Measurements from ENCODE around the gene ARL8A.
A peak's percentile ranks its signal among the peaks of the same experiment; 100 is the strongest.
"Not testable (repeated sequence)": the region's sequence is repeated elsewhere in the genome, so short reads cannot be mapped to it uniquely, and the experiment has no call there.

ARL8A gene

DNA sequence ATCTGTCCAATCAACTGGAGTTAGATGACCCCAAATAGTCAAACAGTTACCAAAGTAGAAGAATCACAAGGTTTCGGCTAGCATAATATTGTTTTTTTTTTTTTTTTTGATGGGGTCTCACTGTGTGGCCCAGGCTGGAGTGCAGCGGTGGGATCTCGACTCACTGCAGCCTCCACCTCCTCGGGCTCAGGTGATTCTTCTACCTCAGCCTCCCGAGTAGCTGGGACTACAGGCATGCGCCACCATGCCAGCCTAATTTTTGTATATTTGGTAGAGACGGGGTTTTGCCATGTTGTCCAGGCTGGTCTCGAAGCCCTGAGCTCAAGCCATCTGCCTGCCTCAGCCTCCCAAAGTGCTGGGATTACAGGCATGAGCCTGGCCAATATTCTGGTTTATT lies 1.2 kb upstream of the ARL8A start:
- H3K27me3 Mint-ChIP-seq (ENCODE audit: low read depth); H3K9me3 Mint-ChIP-seq; DNase-seq (ENCODE audit: low spot score): not testable (repeated sequence)
- Mint-ChIP-seq H3K36me3 (ENCODE audit: low read depth) (peaks cover 33% of the 10 kb centered on the region), H3K4me3 (peak overlapping the region; percentile 72), H3K4me1 (ENCODE audit: low read depth) (peaks cover 28% of the 10 kb centered on the region), H3K27ac (peak overlapping the region; percentile 73)

DNA sequence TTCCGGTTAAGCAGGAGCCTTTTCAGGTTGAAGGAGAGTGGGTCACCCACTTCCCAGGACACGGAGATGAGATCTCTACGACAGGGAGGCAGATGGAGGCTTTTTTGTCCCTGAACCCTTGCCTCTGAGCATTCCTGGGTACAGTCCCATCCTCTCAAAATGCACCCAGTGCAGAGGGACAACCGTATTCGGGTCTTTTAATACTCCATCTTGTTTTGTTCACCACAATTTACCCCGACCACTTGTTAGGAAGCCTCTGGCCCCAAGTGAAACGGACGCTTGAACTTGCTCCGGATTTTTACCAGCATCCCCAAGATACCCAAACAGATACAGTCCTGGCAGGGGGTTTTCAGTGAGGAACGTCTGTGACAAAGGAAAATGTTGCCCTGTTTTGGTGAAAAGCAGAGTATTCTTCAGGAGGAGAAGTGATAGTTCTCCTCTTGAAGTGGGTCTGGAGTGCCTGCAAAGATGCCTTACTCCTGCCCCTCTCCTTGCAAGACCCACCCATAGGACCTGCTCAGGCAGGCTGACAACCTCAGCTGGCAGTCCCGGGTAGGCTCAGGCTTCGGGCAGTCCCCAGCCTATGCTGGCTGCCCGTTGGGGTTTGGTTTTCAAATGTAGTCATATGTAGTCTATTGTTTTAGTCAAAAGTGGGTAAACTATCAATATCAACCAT lies 669 bp upstream of the ARL8A start:
- Mint-ChIP-seq H3K4me1 (ENCODE audit: low read depth) (peaks cover 28% of the 10 kb centered on the region), H3K27me3 (ENCODE audit: low read depth) (no peaks in the 10 kb centered on the region), H3K4me3 (peak overlapping the region; percentile 72), H3K27ac (peak overlapping the region; percentile 73), H3K9me3 (no peaks in the 10 kb centered on the region), H3K36me3 (ENCODE audit: low read depth) (peaks cover 30% of the 10 kb centered on the region)
- DNase-seq (ENCODE audit: low spot score): peak; percentile 60

DNA sequence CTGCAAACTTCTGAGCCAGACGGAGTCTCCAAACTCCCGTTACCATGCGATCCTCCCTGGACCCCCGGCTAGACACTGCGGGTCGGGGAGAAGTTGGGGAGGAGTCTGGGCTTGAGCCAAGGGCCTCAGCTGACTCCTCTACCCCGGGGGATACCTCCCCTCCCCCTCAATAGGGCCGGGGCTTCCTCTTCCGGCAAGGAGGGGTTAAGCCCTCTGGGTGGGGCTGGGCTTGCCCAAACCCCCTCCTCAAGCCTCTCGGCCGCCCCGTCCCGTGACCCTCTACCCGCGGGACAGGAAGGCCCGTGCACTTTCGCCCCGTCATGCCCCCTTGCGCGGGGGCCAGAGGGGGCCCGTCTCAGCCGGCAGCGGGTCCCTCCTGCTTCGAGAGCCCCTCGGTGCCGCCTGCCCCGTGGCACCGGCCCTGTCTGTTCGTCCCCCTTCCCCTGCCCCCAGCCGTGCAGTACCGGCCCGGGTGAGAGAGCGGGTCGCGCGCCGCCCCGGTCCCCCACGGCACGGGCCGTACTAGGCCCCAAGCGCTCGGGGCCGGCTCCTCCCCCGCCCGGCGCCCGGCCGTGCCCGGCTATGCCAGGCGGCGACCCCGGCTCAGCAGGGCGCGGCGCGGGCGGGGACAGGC lies 652 bp downstream of the ARL8A start:
- DNase-seq (ENCODE audit: low spot score): peak; percentile 21
- no peaks in the 10 kb centered on the region for H3K9me3 Mint-ChIP-seq
- H3K4me3 Mint-ChIP-seq: peak overlapping the region; percentile 91
- peaks cover 28% of the 10 kb centered on the region for H3K4me1 Mint-ChIP-seq (ENCODE audit: low read depth)
- no peaks in the 10 kb centered on the region for H3K27me3 Mint-ChIP-seq (ENCODE audit: low read depth)
- peaks cover 20% of the 10 kb centered on the region for H3K36me3 Mint-ChIP-seq (ENCODE audit: low read depth)
- H3K27ac Mint-ChIP-seq: peak overlapping the region; percentile 89

DNA sequence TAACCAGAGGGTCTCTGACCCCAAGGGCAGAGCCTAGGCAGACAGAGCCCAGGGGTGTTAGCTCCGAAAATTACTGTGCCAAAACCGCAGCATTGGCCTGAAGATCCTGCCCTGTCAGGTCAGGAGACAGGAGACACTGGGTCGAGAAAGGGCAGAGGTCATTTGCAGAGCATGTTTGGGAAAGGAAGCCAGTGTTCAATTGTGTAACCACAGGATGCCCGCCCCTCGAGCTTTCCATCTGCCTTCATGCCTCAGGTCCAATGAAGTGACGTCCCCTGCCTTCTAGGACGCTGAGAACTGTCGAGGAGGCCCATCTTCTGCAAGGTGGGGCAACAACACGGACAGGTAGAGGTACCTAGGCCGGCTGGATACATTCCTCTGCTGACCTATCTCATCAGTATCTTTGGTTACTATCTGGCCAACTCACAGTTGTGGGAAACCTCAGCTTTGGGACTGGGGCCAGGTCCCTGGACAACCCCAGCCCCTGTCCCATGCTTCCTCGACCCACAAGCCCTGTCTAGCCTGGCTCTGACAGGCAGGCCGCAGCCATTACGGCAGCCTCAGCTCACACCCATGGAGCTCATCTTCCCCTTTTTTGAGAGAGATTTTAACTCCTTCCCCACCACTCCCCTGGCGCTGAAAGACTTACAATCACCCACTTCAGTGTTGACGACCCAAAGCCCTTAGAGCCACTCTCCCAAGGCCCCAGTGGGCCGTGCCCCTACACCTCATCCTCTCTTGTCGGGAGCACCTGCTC lies 1.3 kb downstream of the ARL8A start:
- no peak for DNase-seq (ENCODE audit: low spot score)

DNA sequence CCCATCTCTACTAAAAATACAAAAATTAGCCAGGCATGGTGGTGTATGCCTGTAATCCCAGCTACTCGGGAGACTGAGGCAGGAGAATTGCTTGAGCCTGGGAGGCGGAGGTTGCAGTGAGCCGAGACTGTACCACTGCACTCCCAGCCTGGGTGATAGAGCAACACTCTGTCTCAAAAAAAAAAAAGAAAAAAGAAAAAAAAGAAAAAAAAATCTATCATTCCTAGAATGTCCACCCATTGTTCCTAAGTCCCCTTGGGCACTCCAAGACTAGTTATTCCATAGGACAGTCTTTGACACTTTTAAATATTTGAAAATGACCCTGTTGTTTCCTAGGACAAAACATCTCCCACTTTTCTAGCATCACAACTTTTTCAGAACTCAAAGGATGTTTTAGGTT lies 3.1 kb downstream of the ARL8A start:
- not testable (repeated sequence) for H3K4me3 Mint-ChIP-seq; H3K9me3 Mint-ChIP-seq; H3K27me3 Mint-ChIP-seq (ENCODE audit: low read depth); DNase-seq (ENCODE audit: low spot score); H3K27ac Mint-ChIP-seq
- Mint-ChIP-seq H3K36me3 (ENCODE audit: low read depth) (peaks cover 19% of the 10 kb centered on the region), H3K4me1 (ENCODE audit: low read depth) (peaks cover 25% of the 10 kb centered on the region)

More for the DNA sequence above, 1.3 kb downstream of the ARL8A start:
- Mint-ChIP-seq H3K27ac (peak overlapping the region; percentile 89), H3K9me3 (no peaks in the 10 kb centered on the region), H3K27me3 (ENCODE audit: low read depth) (no peaks in the 10 kb centered on the region), H3K4me3 (peak overlapping the region; percentile 91), H3K4me1 (ENCODE audit: low read depth) (peaks cover 28% of the 10 kb centered on the region), H3K36me3 (ENCODE audit: low read depth) (peaks cover 24% of the 10 kb centered on the region)

DNA sequence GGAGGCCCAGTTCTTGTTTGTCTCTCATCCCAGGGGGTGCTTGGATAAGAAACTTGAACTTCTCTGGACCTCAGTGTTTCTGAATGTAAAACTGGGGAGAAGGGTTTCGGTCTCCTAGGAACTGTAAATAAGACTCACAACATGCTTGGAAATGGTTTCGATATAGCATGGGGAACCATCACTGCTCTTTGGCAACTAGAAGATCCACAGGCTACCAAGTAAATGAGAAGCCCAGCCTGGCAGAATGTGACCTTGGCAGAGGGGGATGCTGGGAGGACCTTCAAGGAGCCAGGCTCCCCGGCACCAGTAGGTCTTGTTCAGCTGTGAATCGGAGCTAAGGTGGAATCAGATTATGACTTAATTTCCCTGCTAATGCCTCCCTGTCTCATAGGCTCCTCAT lies 3.7 kb downstream of the ARL8A start:
- peaks cover 19% of the 10 kb centered on the region for H3K36me3 Mint-ChIP-seq (ENCODE audit: low read depth)
- H3K9me3 Mint-ChIP-seq: no peaks in the 10 kb centered on the region
- no peak overlapping the region for H3K4me3 Mint-ChIP-seq
- no peak for DNase-seq (ENCODE audit: low spot score)
- peaks cover 23% of the 10 kb centered on the region for H3K4me1 Mint-ChIP-seq (ENCODE audit: low read depth)
- H3K27ac Mint-ChIP-seq: no peak overlapping the region
- H3K27me3 Mint-ChIP-seq (ENCODE audit: low read depth): no peaks in the 10 kb centered on the region

DNA sequence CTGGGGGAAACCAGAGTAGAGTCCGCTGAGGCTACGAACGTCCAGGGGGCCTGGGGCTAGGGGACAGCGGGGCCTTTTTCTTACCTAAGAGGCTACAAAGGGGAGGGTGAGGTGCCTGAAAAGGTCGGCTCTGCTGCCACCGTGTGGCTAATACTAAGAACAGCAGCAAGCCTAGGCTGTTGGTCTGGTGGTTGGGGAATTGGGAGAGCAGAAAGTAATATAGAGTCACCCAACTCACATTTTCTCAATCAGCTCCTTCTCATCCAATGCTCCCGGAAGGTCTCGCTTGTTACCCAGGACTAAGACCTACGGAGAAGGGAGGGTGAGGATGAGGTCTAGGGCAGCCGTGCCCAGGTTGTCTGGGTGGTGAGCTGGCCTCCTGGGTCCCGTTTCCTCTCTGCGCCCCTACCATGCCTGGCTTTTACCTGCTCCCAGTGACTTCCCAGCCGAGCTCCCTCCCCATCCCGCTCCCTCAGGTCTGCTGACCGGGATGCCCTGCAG lies 9.3 kb downstream of the ARL8A start:
- H3K36me3 Mint-ChIP-seq (ENCODE audit: low read depth): peaks cover 19% of the 10 kb centered on the region
- no peaks in the 10 kb centered on the region for H3K27me3 Mint-ChIP-seq (ENCODE audit: low read depth)
- H3K4me3 Mint-ChIP-seq: no peak overlapping the region
- peak; percentile 36 for DNase-seq (ENCODE audit: low spot score)
- no peaks in the 10 kb centered on the region for H3K4me1 Mint-ChIP-seq (ENCODE audit: low read depth)
- no peaks in the 10 kb centered on the region for H3K9me3 Mint-ChIP-seq
- no peak overlapping the region for H3K27ac Mint-ChIP-seq

DNA sequence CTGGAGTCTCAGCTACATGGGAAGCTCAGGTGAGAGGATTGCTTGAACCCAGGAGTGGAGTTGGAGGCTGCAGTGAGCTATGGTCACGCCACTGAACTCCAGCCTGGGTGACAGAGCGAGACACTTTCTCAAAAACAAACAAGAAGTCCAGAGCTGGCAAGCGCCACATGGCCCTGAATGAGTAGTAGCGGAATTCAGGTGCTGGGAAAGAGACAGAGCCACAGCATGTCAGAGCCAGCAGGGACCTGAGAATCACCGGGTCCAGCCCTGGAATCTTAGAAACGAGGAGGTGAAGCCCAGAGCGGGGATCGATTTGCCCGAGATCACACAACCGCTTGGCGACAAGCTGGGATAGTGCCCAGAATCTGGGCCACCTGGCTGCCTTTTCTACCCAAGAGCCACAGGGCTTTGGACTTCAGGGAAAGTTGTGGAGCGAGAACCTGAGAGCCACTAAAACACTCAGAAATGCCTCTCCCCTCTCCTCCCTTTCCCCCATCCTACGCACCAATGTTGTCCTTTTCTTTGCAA lies 9.8 kb downstream of the ARL8A start:
- Mint-ChIP-seq H3K36me3 (ENCODE audit: low read depth) (peaks cover 19% of the 10 kb centered on the region), H3K4me1 (ENCODE audit: low read depth) (no peaks in the 10 kb centered on the region), H3K4me3 (no peak overlapping the region), H3K27me3 (ENCODE audit: low read depth) (no peaks in the 10 kb centered on the region), H3K9me3 (no peaks in the 10 kb centered on the region), H3K27ac (no peak overlapping the region)
- DNase-seq (ENCODE audit: low spot score): no peak

DNA sequence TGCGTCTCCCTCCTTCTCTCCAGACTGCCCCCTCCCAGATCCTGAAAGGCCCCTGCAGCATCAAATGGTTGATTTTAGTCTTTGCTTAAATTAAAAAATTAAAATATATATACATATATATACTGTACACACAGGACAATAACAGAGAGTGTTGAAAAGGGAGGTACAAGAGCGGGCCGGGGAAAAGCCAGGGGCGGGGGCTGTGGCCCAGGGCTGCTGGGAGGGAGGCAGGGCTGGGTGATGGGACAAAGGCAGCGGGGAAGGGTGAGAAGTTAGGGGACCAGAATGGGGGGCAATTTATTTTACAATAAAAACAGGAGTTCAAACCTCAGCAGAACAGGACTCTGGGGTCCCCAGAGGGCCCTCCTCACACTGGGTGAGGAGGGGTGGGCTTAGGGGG lies 10.5 kb downstream of the ARL8A start:
- no peaks in the 10 kb centered on the region for H3K9me3 Mint-ChIP-seq
- H3K36me3 Mint-ChIP-seq (ENCODE audit: low read depth): peaks cover 18% of the 10 kb centered on the region
- DNase-seq (ENCODE audit: low spot score): no peak
- no peaks in the 10 kb centered on the region for H3K4me1 Mint-ChIP-seq (ENCODE audit: low read depth)
- no peak overlapping the region for H3K27ac Mint-ChIP-seq
- H3K27me3 Mint-ChIP-seq (ENCODE audit: low read depth): no peaks in the 10 kb centered on the region
- H3K4me3 Mint-ChIP-seq: no peak overlapping the region

DNA sequence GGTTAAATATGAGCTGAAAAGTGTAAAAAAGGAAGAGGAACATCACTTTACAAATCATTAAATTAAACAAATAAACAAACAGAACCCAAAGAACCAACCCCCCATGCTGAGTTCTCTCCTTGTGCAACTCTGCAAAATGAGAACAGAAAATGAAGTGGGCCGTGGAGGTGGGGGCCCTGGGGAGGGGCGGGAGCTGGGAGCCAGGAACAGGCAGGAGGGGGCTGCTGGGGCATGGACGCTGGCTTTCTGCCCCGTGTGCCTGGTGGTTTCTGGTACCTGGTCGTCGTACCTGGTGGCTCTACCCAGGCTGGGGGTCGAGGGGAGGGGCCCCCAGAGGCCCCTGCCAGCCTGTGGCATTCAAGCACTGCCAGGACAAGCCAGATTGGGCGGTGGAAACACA lies 11.0 kb downstream of the ARL8A start:
- Mint-ChIP-seq H3K9me3 (no peaks in the 10 kb centered on the region), H3K4me1 (ENCODE audit: low read depth) (no peaks in the 10 kb centered on the region), H3K4me3 (no peak overlapping the region), H3K27me3 (ENCODE audit: low read depth) (no peaks in the 10 kb centered on the region), H3K36me3 (ENCODE audit: low read depth) (peaks cover 13% of the 10 kb centered on the region), H3K27ac (no peak overlapping the region)
- DNase-seq (ENCODE audit: low spot score): no peak

DNA sequence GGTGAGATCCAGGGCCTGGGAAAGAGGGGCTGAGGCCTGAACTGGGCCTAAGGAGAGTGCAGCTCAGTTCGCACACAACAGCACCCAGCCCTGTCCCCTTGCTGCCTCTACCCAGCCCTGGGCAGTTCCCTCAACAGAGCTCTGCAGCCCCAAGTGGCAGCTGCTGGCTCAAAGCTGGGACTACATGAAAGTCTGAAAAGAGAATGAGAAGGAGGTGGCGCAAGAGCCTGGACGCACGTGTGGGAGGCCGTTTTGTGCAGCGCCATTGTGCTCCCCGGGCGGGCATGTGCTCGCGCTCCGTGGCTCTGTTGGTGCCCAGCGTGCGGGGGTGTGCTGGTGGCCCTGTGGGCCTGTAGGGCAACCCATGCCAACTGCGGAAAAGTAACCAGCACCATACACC lies 11.5 kb downstream of the ARL8A start:
- H3K9me3 Mint-ChIP-seq: no peaks in the 10 kb centered on the region
- no peak overlapping the region for H3K27ac Mint-ChIP-seq
- H3K4me3 Mint-ChIP-seq: no peak overlapping the region
- no peak for DNase-seq (ENCODE audit: low spot score)
- H3K36me3 Mint-ChIP-seq (ENCODE audit: low read depth): peaks cover 9% of the 10 kb centered on the region
- no peaks in the 10 kb centered on the region for H3K4me1 Mint-ChIP-seq (ENCODE audit: low read depth)
- no peaks in the 10 kb centered on the region for H3K27me3 Mint-ChIP-seq (ENCODE audit: low read depth)

DNA sequence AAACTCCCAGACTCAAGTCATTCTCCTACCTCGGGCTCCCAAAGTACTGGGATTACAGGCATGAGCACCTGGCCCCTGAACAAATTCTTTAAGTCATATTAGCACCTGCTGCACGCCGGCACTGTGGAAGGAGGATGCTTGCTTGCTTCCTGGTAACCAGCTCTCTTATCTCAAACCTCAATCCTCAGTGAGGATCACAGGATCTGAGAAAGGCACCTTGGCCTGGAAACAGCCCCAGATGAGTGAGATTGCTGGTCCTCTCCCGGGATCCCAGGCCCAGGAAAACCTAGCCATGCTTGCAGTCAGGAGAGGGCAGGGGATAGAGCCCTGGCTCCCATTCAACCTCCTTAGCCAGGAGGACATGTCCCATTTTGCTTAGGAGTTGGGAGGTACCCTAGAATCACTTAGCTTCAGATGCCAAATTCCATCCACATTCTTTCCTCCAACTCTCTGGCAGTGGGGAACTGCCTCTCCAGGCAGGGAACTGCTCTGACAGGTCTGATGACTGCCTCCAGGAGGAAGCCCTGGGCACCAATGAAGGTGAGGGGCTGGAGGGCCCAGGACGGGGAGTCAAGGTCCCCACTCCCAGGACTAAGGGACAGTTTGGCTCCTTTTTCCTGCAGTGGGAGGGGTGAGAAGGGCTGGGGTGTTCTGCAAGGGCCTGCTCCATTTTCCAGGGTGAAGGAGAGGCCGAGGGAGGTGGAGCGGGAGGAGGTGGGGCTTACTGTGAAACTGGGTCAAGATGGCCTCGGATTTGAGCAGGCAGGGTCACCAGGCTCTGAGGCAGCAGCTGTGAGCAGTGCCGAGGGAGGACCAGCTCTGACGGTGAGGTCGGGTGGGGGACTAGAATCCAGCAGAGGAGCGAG lies 12.3 kb downstream of the ARL8A start:
- H3K27ac Mint-ChIP-seq: no peak overlapping the region
- H3K4me3 Mint-ChIP-seq: no peak overlapping the region

DNA sequence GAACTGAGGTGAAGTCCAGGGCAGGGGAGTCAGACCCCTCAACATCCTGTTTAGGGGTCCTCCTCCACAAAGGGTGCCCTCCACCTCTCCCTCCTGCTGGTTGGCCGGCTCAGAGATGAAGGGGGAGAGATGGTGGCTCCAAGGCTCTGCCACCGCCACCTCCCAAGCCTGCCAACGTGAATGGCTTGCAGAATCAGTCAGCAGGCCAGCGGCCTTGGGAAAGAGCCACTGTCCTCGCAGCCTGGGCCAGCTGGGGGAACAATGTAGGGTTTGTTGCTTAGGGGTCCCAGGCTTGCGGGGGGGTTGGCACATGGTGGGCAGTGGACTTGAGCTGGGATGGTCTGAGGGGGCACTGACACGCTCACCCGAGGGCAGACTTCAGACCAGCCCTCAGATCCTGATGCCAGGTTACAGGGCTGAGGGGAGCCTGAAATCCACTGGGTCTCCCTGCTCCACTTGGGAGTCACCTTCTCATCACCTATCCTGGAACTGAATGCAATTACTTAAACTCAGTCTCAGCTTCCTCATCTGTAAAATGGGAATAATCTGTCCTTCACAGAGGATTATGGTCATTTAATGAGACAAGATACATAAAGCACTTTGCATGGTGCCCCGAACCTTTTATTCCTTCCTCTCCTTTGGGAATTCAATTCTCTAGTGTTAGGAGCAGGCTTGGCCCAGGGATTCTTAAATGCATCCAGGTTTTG lies 13.6 kb downstream of the ARL8A start:
- Mint-ChIP-seq H3K4me1 (ENCODE audit: low read depth) (no peaks in the 10 kb centered on the region), H3K4me3 (no peak overlapping the region), H3K36me3 (ENCODE audit: low read depth) (peaks cover 8% of the 10 kb centered on the region), H3K27me3 (ENCODE audit: low read depth) (peaks cover 2% of the 10 kb centered on the region), H3K9me3 (no peaks in the 10 kb centered on the region), H3K27ac (no peak overlapping the region)
- DNase-seq (ENCODE audit: low spot score): no peak

More for the DNA sequence above, 12.3 kb downstream of the ARL8A start:
- Mint-ChIP-seq H3K9me3 (no peaks in the 10 kb centered on the region), H3K36me3 (ENCODE audit: low read depth) (peaks cover 8% of the 10 kb centered on the region), H3K27me3 (ENCODE audit: low read depth) (peaks cover under 1% of the 10 kb centered on the region), H3K4me1 (ENCODE audit: low read depth) (no peaks in the 10 kb centered on the region)
- no peak for DNase-seq (ENCODE audit: low spot score)

Measured in T-helper 2 cell treated with Interferon-gamma antibody and Interleukin-4, amounts not matched to agents 5 μg/mL and 100 μg/mL, for 36 hours (primary cell).